H9 (cell line): ENCODE data around the gene LATS2. TPM values are rescaled to one million over a fixed set of nuclear protein-coding genes. Genes with fewer than 3 reads are reported as not detected.

Source experiments
- DNase-seq: peaks from one replicate; pipeline ENCODE4 v3.0.0-alpha.2; 2017
- H2AFZ ChIP-seq: one replicate; pipeline ENCODE4 v1.6.1; 2013; ENCODE audit warnings: mild to moderate bottlenecking, low read length, control low read depth, moderate library complexity
- H2AK5ac ChIP-seq: 2 replicates; pipeline ENCODE4 v1.6.1; 2013; ENCODE audit warnings: low read length, control low read depth, mixed read lengths; ENCODE audit not compliant: insufficient read length
- H2BK120ac ChIP-seq: one replicate; pipeline ENCODE4 v1.6.1; 2013; ENCODE audit warnings: low read depth, mild to moderate bottlenecking, low read length, control low read depth, inconsistent platforms; ENCODE audit not compliant: poor library complexity, severe bottlenecking
- H2BK12ac ChIP-seq: 2 replicates; pipeline ENCODE4 v1.6.1; 2013; ENCODE audit warnings: low read length, control low read depth, mixed read lengths, low read depth; ENCODE audit not compliant: insufficient read length
- H2BK15ac ChIP-seq: 2 replicates; pipeline ENCODE4 v1.6.1; 2013; ENCODE audit warnings: low read depth, low read length, control low read depth
- H2BK20ac ChIP-seq: one replicate; pipeline ENCODE4 v1.6.1; 2013; ENCODE audit warnings: low read depth, mild to moderate bottlenecking, low read length, control low read depth, inconsistent platforms; ENCODE audit not compliant: poor library complexity, severe bottlenecking
- H2BK5ac ChIP-seq: 2 replicates; pipeline ENCODE4 v1.6.1; 2013; ENCODE audit warnings: low read length, control low read depth, mixed read lengths; ENCODE audit not compliant: insufficient read length
- H3K14ac ChIP-seq: 2 replicates; pipeline ENCODE4 v1.6.1; 2013; ENCODE audit warnings: low read length, control low read depth; ENCODE audit not compliant: insufficient read depth
- H3K18ac ChIP-seq: 2 replicates; pipeline ENCODE4 v1.6.1; 2013; ENCODE audit warnings: low read depth, mild to moderate bottlenecking, mixed read lengths, low read length, control low read depth; ENCODE audit not compliant: insufficient read length
- H3K23ac ChIP-seq: 2 replicates; pipeline ENCODE4 v1.6.1; 2013; ENCODE audit warnings: low read length, control low read depth, mixed read lengths, low read depth; ENCODE audit not compliant: insufficient read length
- H3K23me2 ChIP-seq: 2 replicates; pipeline ENCODE4 v1.6.1; 2013; ENCODE audit warnings: low read depth, mild to moderate bottlenecking, mixed read lengths, low read length, control low read depth; ENCODE audit not compliant: insufficient read length, poor library complexity, severe bottlenecking
- H3K27ac ChIP-seq: 2 replicates; pipeline ENCODE4 v1.5.1; 2013; ENCODE audit warnings: low read length, control low read depth, mixed read lengths, low read depth; ENCODE audit not compliant: insufficient read length
- H3K27me3 ChIP-seq: 2 replicates; pipeline ENCODE4 v1.6.1; 2013; ENCODE audit warnings: low read length, control low read depth, inconsistent platforms; ENCODE audit not compliant: insufficient read depth
- H3K4ac ChIP-seq: 2 replicates; pipeline ENCODE4 v1.6.1; 2013; ENCODE audit warnings: low read depth, mild to moderate bottlenecking, control low read depth, inconsistent platforms, low read length, moderate library complexity
- H3K4me1 ChIP-seq: 2 replicates; pipeline ENCODE4 v1.6.1; 2013; ENCODE audit warnings: low read length, control low read depth, inconsistent platforms; ENCODE audit not compliant: insufficient read depth
- H3K4me2 ChIP-seq: 2 replicates; pipeline ENCODE4 v1.6.1; 2013; ENCODE audit warnings: low read length, control low read depth, mixed read lengths; ENCODE audit not compliant: insufficient read length, insufficient read depth
- H3K56ac ChIP-seq: 2 replicates; pipeline ENCODE4 v1.6.1; 2013; ENCODE audit warnings: low read depth, mild to moderate bottlenecking, mixed read lengths, low read length, control low read depth; ENCODE audit not compliant: insufficient read length
- H3K79me1 ChIP-seq: 2 replicates; pipeline ENCODE4 v1.6.1; 2013; ENCODE audit warnings: low read depth, mild to moderate bottlenecking, moderate library complexity, low read length, control low read depth, inconsistent platforms; ENCODE audit not compliant: insufficient read depth, poor library complexity, severe bottlenecking
- H3K79me2 ChIP-seq: 2 replicates; pipeline ENCODE4 v1.6.1; 2013; ENCODE audit warnings: low read length, control low read depth, inconsistent platforms; ENCODE audit not compliant: insufficient read depth
- H3K9ac ChIP-seq: 2 replicates; pipeline ENCODE4 v1.6.1; 2013; ENCODE audit warnings: low read length, control low read depth, mixed read lengths; ENCODE audit not compliant: insufficient read length; ENCODE audit errors: extremely low read depth
- H3K9me3 ChIP-seq: one replicate; pipeline ENCODE4 v1.6.1; 2013; ENCODE audit warnings: low read depth, low read length, inconsistent platforms; ENCODE audit not compliant: control insufficient read depth
- H3T11ph ChIP-seq: one replicate; pipeline ENCODE4 v1.6.1; 2013; ENCODE audit warnings: mild to moderate bottlenecking, low read length, control low read depth, inconsistent platforms
- H4K20me1 ChIP-seq: one replicate; pipeline ENCODE4 v1.6.1; 2013; ENCODE audit not compliant: control insufficient read depth, insufficient read length, insufficient read depth
- H4K5ac ChIP-seq: 2 replicates; pipeline ENCODE4 v1.6.1; 2013; ENCODE audit warnings: low read depth, mild to moderate bottlenecking, mixed read lengths, low read length, control low read depth; ENCODE audit not compliant: insufficient read length
- H4K8ac ChIP-seq: replicated peaks from 2 replicates; pipeline ENCODE4 v1.6.1; 2013; ENCODE audit warnings: low read length, control low read depth, mixed read lengths, low read depth; ENCODE audit not compliant: insufficient read length
- H4K91ac ChIP-seq: 2 replicates; pipeline ENCODE4 v1.6.1; 2013; ENCODE audit warnings: low read depth, mild to moderate bottlenecking, moderate library complexity, mixed read lengths, low read length, control low read depth; ENCODE audit not compliant: insufficient read length
- H3K27ac Mint-ChIP-seq, 3 experiments: 2 replicates in 2 of 3; 3 replicates in 1 of 3; pipeline ENCODE4 v1.8.0; 2020 to 2021; ENCODE audit warnings: mixed read lengths in 3 of 3, mild to moderate bottlenecking in 1 of 3, moderate library complexity in 1 of 3
- H3K27me3 Mint-ChIP-seq: 2 replicates; pipeline ENCODE4 v1.8.0; 2021; ENCODE audit warnings: low read depth, mild to moderate bottlenecking, moderate library complexity, mixed read lengths
- H3K36me3 Mint-ChIP-seq, 3 experiments: 2 replicates in 2 of 3; 3 replicates in 1 of 3; pipeline ENCODE4 v1.8.0; 2020 to 2021; ENCODE audit warnings: low read depth in 3 of 3, mixed read lengths in 3 of 3; ENCODE audit not compliant: insufficient read depth in 1 of 3
- H3K4me1 Mint-ChIP-seq, 2 experiments: 2 replicates each; pipeline ENCODE4 v1.8.0; 2020; ENCODE audit warnings: mixed read lengths in 2 of 2
- H3K4me3 Mint-ChIP-seq, 2 experiments: 2 replicates in 1 of 2; 3 replicates in 1 of 2; pipeline ENCODE4 v1.8.0; 2020 to 2021; ENCODE audit warnings: mild to moderate bottlenecking in 2 of 2, mixed read lengths in 2 of 2, moderate library complexity in 1 of 2
- H3K9me3 Mint-ChIP-seq, 2 experiments: 2 replicates in 1 of 2; 3 replicates in 1 of 2; pipeline ENCODE4 v1.8.0; 2020; ENCODE audit warnings: mild to moderate bottlenecking in 2 of 2, mixed read lengths in 2 of 2, moderate library complexity in 1 of 2
- WGBS: extraction: QIAGEN DNeasy Blood & Tissue Kit; methylation state at CpG from one replicate; pipeline ENCODE4 v1.1.7; 2013; ENCODE audit warnings: missing lambda C conversion rate, low lambda C conversion rate, mixed read lengths; ENCODE audit not compliant: insufficient read length; ENCODE audit errors: extremely low coverage; 5-methylcytosine and 5-hydroxymethylcytosine counted together
- total RNA-seq: library from RNA; stranded (reverse); gene quantifications from 2 replicates; pipeline ENCODE4 v1.2.1, GENCODE V29; 2021
- TF ChIP-seq, protein P1 (sequence below): fragments of 200-600 bp; sonication (generic); conservative IDR thresholded peaks from 3 replicates; pipeline ENCODE4 v1.8.0; 2021; ENCODE audit warnings: antibody characterized with exemption, mild to moderate bottlenecking

LATS2 gene
- total RNA-seq, 1 experiment from 2014 or later, result 20.0 TPM

DNA sequence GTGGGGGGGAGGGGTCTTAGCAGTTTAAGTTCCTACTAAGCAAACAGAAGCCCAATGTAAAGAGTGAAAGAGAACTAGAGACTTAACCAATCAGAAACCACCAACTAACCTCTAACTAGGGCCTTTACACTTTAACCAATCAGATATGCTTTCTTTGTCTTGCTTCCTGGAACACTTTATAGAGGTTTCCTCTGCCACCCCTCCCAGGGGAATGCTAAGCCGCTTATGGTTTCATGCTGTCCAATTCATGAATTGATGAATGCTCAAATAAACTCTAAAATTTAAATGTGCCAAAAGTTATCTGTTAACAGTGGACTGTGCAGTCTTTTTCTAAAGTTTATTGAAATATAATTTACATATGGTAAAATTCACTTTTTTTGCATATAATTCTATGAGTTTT lies 33.9 kb upstream of the LATS2 start:
- Histone ChIP-seq H3K4ac (no peak overlapping the region), H2BK20ac (no peak overlapping the region), H3K18ac (no peak overlapping the region), H4K8ac (no peak overlapping the region), H2AK5ac (no peak overlapping the region), H3K23me2 (no peaks in the 10 kb centered on the region), H3K4me2 (no peak overlapping the region), H3K27me3 (no peaks in the 10 kb centered on the region), H2BK15ac (no peak overlapping the region), H3K23ac (no peak overlapping the region), H3K79me2 (no peaks in the 10 kb centered on the region), H2BK120ac (no peak overlapping the region), H3K9me3 (no peaks in the 10 kb centered on the region), H2AFZ (no peak overlapping the region), H3K4me1 (no peaks in the 10 kb centered on the region), H4K5ac (no peak overlapping the region), H2BK12ac (no peak overlapping the region), H3K27ac (no peak overlapping the region), H4K20me1 (no peaks in the 10 kb centered on the region), H4K91ac (no peak overlapping the region), H3K56ac (no peak overlapping the region), H3K79me1 (no peaks in the 10 kb centered on the region), H2BK5ac (no peak overlapping the region), H3K14ac (no peak overlapping the region), H3T11ph (no peak overlapping the region), H3K9ac (no peak overlapping the region)
- no peaks in the 10 kb centered on the region for H3K9me3 Mint-ChIP-seq
- WGBS, result no CpG with 5 or more reads among the region's 1 CpG
- no peaks in the 10 kb centered on the region for H3K36me3 Mint-ChIP-seq
- H3K27ac Mint-ChIP-seq, result no peak overlapping the region
- H3K27me3 Mint-ChIP-seq, result no peaks in the 10 kb centered on the region
- H3K4me1 Mint-ChIP-seq, result peaks cover 2 to 4% of the 10 kb centered on the region in 2 experiments; a peak in 3 of 4 replicates
- no peak overlapping the region for H3K4me3 Mint-ChIP-seq
- no peak for DNase-seq
- TF ChIP-seq, protein P1, sequence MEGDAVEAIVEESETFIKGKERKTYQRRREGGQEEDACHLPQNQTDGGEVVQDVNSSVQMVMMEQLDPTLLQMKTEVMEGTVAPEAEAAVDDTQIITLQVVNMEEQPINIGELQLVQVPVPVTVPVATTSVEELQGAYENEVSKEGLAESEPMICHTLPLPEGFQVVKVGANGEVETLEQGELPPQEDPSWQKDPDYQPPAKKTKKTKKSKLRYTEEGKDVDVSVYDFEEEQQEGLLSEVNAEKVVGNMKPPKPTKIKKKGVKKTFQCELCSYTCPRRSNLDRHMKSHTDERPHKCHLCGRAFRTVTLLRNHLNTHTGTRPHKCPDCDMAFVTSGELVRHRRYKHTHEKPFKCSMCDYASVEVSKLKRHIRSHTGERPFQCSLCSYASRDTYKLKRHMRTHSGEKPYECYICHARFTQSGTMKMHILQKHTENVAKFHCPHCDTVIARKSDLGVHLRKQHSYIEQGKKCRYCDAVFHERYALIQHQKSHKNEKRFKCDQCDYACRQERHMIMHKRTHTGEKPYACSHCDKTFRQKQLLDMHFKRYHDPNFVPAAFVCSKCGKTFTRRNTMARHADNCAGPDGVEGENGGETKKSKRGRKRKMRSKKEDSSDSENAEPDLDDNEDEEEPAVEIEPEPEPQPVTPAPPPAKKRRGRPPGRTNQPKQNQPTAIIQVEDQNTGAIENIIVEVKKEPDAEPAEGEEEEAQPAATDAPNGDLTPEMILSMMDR, result no peak
